HG03108 (cell line): Measurements from ENCODE around the gene MPIG6B.

Source experiments
- ATAC-seq: cut with Tn5 transposase; IDR thresholded peaks from one replicate; pipeline ENCODE4 v1.9.1; 2021; ENCODE audit warnings: moderate library complexity; ENCODE audit not compliant: unreplicated experiment

MPIG6B gene

GRCh38 chr6:31765559-31765909, 42.4 kb downstream of the MPIG6B start:
- ATAC-seq: no peak

GRCh38 chr6:31765910-31766794, 43.0 kb downstream of the MPIG6B start:
- ATAC-seq: no peak

GRCh38 chr6:31767096-31767645, 44.0 kb downstream of the MPIG6B start:
- ATAC-seq: no peak

GRCh38 chr6:31768363-31769257, 45.4 kb downstream of the MPIG6B start:
- ATAC-seq: no peak

- ATAC-seq: no peak
Measured at GRCh38 chr6:31769684-31770371, 46.7 kb downstream of the MPIG6B start.

- ATAC-seq: no peak
Measured at GRCh38 chr6:31770860-31771259, 47.7 kb downstream of the MPIG6B start.

GRCh38 chr6:31771992-31772358, 48.8 kb downstream of the MPIG6B start:
- ATAC-seq: no peak

- ATAC-seq: no peak
Measured at GRCh38 chr6:31775184-31775583, 52.0 kb downstream of the MPIG6B start.

- ATAC-seq: no peak
Measured at GRCh38 chr6:31775633-31776484, 52.7 kb downstream of the MPIG6B start.
